OCI-LY1 (cell line): ENCODE results near the gene CALM3.

Experiments used
- H2AFZ ChIP-seq: fragments of 200-600 bp; sonication (generic), shearing (Covaris generic); 2 replicates; pipeline ENCODE4 v1.6.0; 2014; ENCODE audit warnings: antibody characterized with exemption, mild to moderate bottlenecking, low read length
- H3F3A ChIP-seq: fragments of 200-600 bp; sonication (generic), shearing (Covaris generic); 2 replicates; pipeline ENCODE4 v1.6.0; 2014; ENCODE audit warnings: mild to moderate bottlenecking, antibody characterized with exemption, low read length, moderate library complexity; ENCODE audit not compliant: insufficient read depth
- H3K27ac ChIP-seq: fragments of 200-600 bp; sonication (generic); 2 replicates; pipeline ENCODE4 v1.5.1; 2014; ENCODE audit warnings: low read length, mixed run types, mild to moderate bottlenecking, low read depth; ENCODE audit not compliant: poor library complexity, severe bottlenecking
- H3K27me3 ChIP-seq: fragments of 200-600 bp; sonication (generic); 2 replicates; pipeline ENCODE4 v1.6.0; 2014; ENCODE audit warnings: antibody characterized with exemption, mild to moderate bottlenecking, low read length, moderate library complexity; ENCODE audit not compliant: insufficient read depth
- H3K36me3 ChIP-seq: fragments of 200-600 bp; sonication (generic); 2 replicates; pipeline ENCODE4 v1.6.1; 2014; ENCODE audit warnings: mild to moderate bottlenecking, antibody characterized with exemption, low read length, moderate library complexity, mixed read lengths; ENCODE audit not compliant: insufficient read depth
- H3K4me1 ChIP-seq: fragments of 200-600 bp; sonication (generic); 2 replicates; pipeline ENCODE4 v1.5.1; 2014; ENCODE audit warnings: mild to moderate bottlenecking, low read length, moderate library complexity; ENCODE audit not compliant: insufficient read depth, severe bottlenecking
- H3K4me2 ChIP-seq: fragments of 200-600 bp; sonication (generic), shearing (Covaris generic); 2 replicates; pipeline ENCODE4 v1.6.1; 2014; ENCODE audit warnings: low read length
- H3K4me3 ChIP-seq: fragments of 200-600 bp; sonication (generic); 2 replicates; pipeline ENCODE4 v1.5.1; 2014; ENCODE audit warnings: low read length, low read depth, mild to moderate bottlenecking, mixed read lengths; ENCODE audit not compliant: poor library complexity, severe bottlenecking
- H3K79me2 ChIP-seq: fragments of 200-600 bp; shearing (Covaris generic); 2 replicates; pipeline ENCODE4 v1.6.1; 2016; ENCODE audit warnings: mixed run types, low read length, mixed read lengths; ENCODE audit not compliant: insufficient read depth
- H3K9ac ChIP-seq: fragments of 200-600 bp; sonication (generic), shearing (Covaris generic); 2 replicates; pipeline ENCODE4 v1.6.1; 2014; ENCODE audit warnings: mild to moderate bottlenecking, low read length, mixed read lengths
- H3K9me2 ChIP-seq: fragments of 200-600 bp; sonication (generic), shearing (Covaris generic); 2 replicates; pipeline ENCODE4 v1.6.1; 2014; ENCODE audit warnings: low read depth, mild to moderate bottlenecking, low read length, mixed read lengths
- H3K9me3 ChIP-seq: fragments of 200-600 bp; shearing (Covaris generic); 2 replicates; pipeline ENCODE4 v1.6.1; 2014; ENCODE audit warnings: low read length, mixed read lengths
- H4K20me1 ChIP-seq: fragments of 200-600 bp; sonication (generic), shearing (Covaris generic); 2 replicates; pipeline ENCODE4 v1.6.0; 2016; ENCODE audit warnings: mild to moderate bottlenecking, low read length; ENCODE audit not compliant: insufficient read depth
- EZH2 ChIP-seq: fragments of 200-600 bp; sonication (generic), shearing (Covaris generic); IDR thresholded peaks from 2 replicates; pipeline ENCODE4 v1.8.0; 2017; ENCODE audit warnings: borderline replicate concordance, mixed run types, mild to moderate bottlenecking, antibody characterized with exemption, low read length, moderate library complexity, mixed read lengths
- TF ChIP-seq, protein P1 (sequence below): fragments of 200-600 bp; sonication (generic), shearing (Covaris generic); IDR thresholded peaks from 2 replicates; pipeline ENCODE4 v1.5.1; 2017; ENCODE audit warnings: mild to moderate bottlenecking, antibody characterized with exemption, low read length, moderate library complexity, mixed read lengths

The CALM3 gene

DNA sequence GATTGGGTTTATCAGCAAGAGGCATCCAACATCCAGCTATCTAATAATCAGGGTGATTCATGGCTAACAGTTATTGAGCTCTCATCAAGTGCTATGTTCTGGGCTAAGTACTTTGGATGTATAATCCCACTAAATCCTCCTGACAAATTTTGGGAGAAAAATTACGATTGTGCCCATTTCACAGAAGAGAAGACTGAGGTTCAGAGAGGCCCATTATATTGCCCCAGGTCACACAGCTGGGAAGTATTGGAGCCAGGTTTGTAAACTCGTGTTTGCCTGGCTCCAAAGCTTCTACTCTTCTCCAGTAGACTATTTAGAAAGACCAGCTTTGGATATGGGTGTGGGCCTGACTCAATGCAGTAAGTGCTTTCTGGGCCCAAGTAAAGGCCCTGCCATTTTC is 20.9 kb upstream of the CALM3 start:
- no peak overlapping the region for H3K4me2 ChIP-seq
- H4K20me1 ChIP-seq = no peaks in the 10 kb centered on the region
- no peaks in the 10 kb centered on the region; the same call in 1 of the 2 replicates for H3K36me3 ChIP-seq
- H3F3A ChIP-seq = no peaks in the 10 kb centered on the region
- no peaks in the 10 kb centered on the region for H3K9me3 ChIP-seq
- H3K4me1 ChIP-seq = no peaks in the 10 kb centered on the region
- H3K9me2 ChIP-seq = no peaks in the 10 kb centered on the region
- H3K27me3 ChIP-seq = no peaks in the 10 kb centered on the region
- no peaks in the 10 kb centered on the region for H3K79me2 ChIP-seq
- H3K27ac ChIP-seq = no peak overlapping the region
- H3K9ac ChIP-seq = no peak overlapping the region
- H2AFZ ChIP-seq = no peak overlapping the region
- H3K4me3 ChIP-seq = no peak overlapping the region
- TF ChIP-seq, protein P1, sequence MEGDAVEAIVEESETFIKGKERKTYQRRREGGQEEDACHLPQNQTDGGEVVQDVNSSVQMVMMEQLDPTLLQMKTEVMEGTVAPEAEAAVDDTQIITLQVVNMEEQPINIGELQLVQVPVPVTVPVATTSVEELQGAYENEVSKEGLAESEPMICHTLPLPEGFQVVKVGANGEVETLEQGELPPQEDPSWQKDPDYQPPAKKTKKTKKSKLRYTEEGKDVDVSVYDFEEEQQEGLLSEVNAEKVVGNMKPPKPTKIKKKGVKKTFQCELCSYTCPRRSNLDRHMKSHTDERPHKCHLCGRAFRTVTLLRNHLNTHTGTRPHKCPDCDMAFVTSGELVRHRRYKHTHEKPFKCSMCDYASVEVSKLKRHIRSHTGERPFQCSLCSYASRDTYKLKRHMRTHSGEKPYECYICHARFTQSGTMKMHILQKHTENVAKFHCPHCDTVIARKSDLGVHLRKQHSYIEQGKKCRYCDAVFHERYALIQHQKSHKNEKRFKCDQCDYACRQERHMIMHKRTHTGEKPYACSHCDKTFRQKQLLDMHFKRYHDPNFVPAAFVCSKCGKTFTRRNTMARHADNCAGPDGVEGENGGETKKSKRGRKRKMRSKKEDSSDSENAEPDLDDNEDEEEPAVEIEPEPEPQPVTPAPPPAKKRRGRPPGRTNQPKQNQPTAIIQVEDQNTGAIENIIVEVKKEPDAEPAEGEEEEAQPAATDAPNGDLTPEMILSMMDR = no peak
- no peak for TF ChIP-seq EZH2

DNA sequence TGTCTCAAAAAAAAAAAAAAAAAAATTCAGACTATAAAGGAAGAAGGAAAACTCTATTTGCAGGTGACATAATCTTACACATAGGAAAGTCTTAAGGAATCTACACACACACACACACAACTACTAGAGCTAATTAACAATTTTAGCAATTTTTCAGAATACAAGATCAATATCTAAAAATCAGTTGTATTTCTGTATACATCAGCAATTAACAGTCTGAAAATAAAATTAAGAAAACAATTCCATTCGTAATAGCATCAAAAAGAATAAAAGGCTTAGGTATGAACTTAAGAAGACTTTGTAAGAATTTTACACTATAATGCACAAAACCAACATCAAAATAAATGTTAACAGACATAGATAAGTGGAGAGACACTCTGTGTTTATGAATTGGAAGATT is 15.6 kb upstream of the CALM3 start:
- TF ChIP-seq, protein P1 = no peak
- no peak for TF ChIP-seq EZH2

DNA sequence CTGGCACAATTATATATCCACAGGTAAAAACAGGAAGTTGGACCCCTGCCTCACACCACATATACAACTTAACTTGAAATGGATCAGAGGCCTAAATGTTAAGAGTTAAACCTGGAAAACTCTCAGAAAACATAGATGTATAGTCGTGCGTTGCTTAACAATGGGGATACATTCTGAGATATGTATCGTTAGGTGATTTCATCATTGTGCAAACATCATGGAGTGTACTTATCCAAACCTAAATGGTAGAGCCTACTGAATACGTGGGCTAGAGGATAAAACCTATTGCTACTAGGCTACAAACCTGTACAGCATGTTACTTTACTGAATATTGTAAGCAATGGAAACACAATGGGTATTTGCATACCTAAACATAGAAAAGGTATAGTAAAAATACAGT is 14.8 kb upstream of the CALM3 start:
- H3F3A ChIP-seq = no peaks in the 10 kb centered on the region
- H3K4me3 ChIP-seq = no peak overlapping the region
- H2AFZ ChIP-seq = no peak overlapping the region
- TF ChIP-seq, protein P1 = no peak
- no peak for TF ChIP-seq EZH2
- H4K20me1 ChIP-seq = no peaks in the 10 kb centered on the region
- H3K27me3 ChIP-seq = no peaks in the 10 kb centered on the region; the same call in 1 of the 2 replicates
- H3K9me2 ChIP-seq = no peaks in the 10 kb centered on the region
- no peak overlapping the region for H3K27ac ChIP-seq
- H3K79me2 ChIP-seq = no peaks in the 10 kb centered on the region
- no peaks in the 10 kb centered on the region for H3K4me1 ChIP-seq
- H3K4me2 ChIP-seq = no peak overlapping the region
- H3K36me3 ChIP-seq = no peaks in the 10 kb centered on the region
- H3K9me3 ChIP-seq = no peaks in the 10 kb centered on the region
- no peak overlapping the region for H3K9ac ChIP-seq

More for the DNA sequence above, 15.6 kb upstream of the CALM3 start:
- Histone ChIP-seq H3K9me3 (no peaks in the 10 kb centered on the region), H3K4me2 (no peak overlapping the region), H3K79me2 (no peaks in the 10 kb centered on the region), H3K27me3 (no peaks in the 10 kb centered on the region; the same call in 1 of the 2 replicates), H3K9me2 (no peaks in the 10 kb centered on the region), H3F3A (no peaks in the 10 kb centered on the region), H3K36me3 (no peaks in the 10 kb centered on the region), H3K4me1 (no peaks in the 10 kb centered on the region), H3K4me3 (no peak overlapping the region), H3K9ac (no peak overlapping the region), H4K20me1 (no peaks in the 10 kb centered on the region), H3K27ac (no peak overlapping the region), H2AFZ (no peak overlapping the region)
